ENCODE measurements around the gene DCLRE1B. TPM values are rescaled to one million over a fixed set of nuclear protein-coding genes. Genes with fewer than 3 reads are reported as not detected.

DCLRE1B gene
- total RNA-seq, 1 donor from 2014 or later, result 8.0 TPM

DNA sequence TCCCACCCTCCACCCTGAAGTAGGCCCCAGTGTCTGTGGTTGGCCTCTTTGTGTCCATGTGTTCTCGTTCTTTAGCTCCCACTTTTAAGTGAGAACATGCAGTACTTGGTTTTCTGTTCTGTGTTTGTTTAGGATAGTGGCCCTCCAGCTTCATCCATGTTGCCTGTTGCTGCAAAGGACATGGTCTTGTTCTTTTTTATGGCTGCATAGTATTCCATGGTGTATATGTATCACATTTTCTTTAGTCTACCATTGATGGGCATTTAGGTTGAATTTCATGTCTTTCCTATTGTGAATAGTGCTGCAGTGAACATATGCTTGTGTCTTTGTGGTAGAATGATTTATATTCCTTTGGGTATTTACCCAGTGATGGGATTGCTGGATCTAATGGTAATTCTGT, 30.1 kb downstream of the DCLRE1B start:
- Mint-ChIP-seq H3K4me3 (no peak overlapping the region), H3K36me3 (no peaks in the 10 kb centered on the region), H3K4me1 (peaks cover 36% of the 10 kb centered on the region), H3K27me3 (ENCODE audit: insufficient read depth, low read depth) (peaks cover 2% of the 10 kb centered on the region), H3K9me3 (no peaks in the 10 kb centered on the region), H3K27ac (no peak overlapping the region)
- TF ChIP-seq, protein P1, sequence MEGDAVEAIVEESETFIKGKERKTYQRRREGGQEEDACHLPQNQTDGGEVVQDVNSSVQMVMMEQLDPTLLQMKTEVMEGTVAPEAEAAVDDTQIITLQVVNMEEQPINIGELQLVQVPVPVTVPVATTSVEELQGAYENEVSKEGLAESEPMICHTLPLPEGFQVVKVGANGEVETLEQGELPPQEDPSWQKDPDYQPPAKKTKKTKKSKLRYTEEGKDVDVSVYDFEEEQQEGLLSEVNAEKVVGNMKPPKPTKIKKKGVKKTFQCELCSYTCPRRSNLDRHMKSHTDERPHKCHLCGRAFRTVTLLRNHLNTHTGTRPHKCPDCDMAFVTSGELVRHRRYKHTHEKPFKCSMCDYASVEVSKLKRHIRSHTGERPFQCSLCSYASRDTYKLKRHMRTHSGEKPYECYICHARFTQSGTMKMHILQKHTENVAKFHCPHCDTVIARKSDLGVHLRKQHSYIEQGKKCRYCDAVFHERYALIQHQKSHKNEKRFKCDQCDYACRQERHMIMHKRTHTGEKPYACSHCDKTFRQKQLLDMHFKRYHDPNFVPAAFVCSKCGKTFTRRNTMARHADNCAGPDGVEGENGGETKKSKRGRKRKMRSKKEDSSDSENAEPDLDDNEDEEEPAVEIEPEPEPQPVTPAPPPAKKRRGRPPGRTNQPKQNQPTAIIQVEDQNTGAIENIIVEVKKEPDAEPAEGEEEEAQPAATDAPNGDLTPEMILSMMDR (IDR thresholded peaks at IDR 0.05), result no peak
- TF ChIP-seq EZH2phosphoT487 (IDR thresholded peaks at IDR 0.05) (no peak), EZH2 (IDR thresholded peaks at IDR 0.05) (no peak)
- no peak for DNase-seq (ENCODE audit: low spot score)
- Histone ChIP-seq H3K27ac (no peak overlapping the region), H3K4me3 (no peak overlapping the region), H2AFZ (replicated peaks) (no peak overlapping the region), H3K79me2 (ENCODE audit: low read depth) (peaks cover 100% of the 10 kb centered on the region), H3K4me2 (no peak overlapping the region), H4K20me1 (ENCODE audit: low read depth) (peaks cover 98% of the 10 kb centered on the region), H3K9ac (no peak overlapping the region), H3K27me3 (no peaks in the 10 kb centered on the region), H3K4me1 (peaks cover 28% of the 10 kb centered on the region), H3F3A (ENCODE audit: low read depth) (peaks cover 14% of the 10 kb centered on the region), H3K36me3 (no peaks in the 10 kb centered on the region), H3K9me3 (ENCODE audit: low read depth) (no peaks in the 10 kb centered on the region)

DNA sequence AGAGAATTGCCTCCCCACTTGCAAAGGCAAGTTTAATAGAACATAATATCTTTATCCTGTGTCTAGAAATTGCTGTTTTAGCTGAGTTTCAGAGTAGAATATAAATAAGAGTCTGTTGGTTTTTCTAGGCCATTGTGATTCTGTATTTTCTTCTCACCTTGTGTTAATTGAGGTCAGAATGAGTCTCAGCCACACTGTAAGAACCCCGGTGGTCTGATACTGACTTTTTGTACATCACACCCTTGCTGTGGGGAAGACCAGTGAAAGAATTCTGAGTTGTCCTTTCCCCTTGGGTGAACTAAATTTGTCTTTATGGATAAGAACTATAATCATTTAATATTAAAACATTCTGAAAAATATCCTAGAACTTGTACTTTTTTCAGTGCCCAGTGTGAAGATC, 30.8 kb downstream of the DCLRE1B start:
- Histone ChIP-seq H3K4me3 (no peak overlapping the region), H3K27ac (no peak overlapping the region), H3F3A (ENCODE audit: low read depth) (peaks cover 6% of the 10 kb centered on the region), H3K4me1 (peaks cover 25% of the 10 kb centered on the region), H3K36me3 (no peaks in the 10 kb centered on the region), H2AFZ (replicated peaks) (no peak overlapping the region), H3K9ac (no peak overlapping the region), H3K4me2 (no peak overlapping the region), H4K20me1 (ENCODE audit: low read depth) (peaks cover 97% of the 10 kb centered on the region), H3K79me2 (ENCODE audit: low read depth) (peaks cover 93% of the 10 kb centered on the region), H3K9me3 (ENCODE audit: low read depth) (no peaks in the 10 kb centered on the region), H3K27me3 (no peaks in the 10 kb centered on the region)
- TF ChIP-seq EZH2 (IDR thresholded peaks at IDR 0.05), result no peak
- no peak for TF ChIP-seq EZH2phosphoT487 (IDR thresholded peaks at IDR 0.05)
- TF ChIP-seq, protein P1 (IDR thresholded peaks at IDR 0.05), result no peak
- DNase-seq (ENCODE audit: low spot score), result no peak
- H3K9me3 Mint-ChIP-seq, result no peaks in the 10 kb centered on the region
- H3K36me3 Mint-ChIP-seq, result peaks cover 8% of the 10 kb centered on the region
- H3K4me1 Mint-ChIP-seq, result peaks cover 28% of the 10 kb centered on the region
- no peaks in the 10 kb centered on the region for H3K27me3 Mint-ChIP-seq (ENCODE audit: insufficient read depth, low read depth)
- H3K4me3 Mint-ChIP-seq, result no peak overlapping the region
- H3K27ac Mint-ChIP-seq, result no peak overlapping the region

DNA sequence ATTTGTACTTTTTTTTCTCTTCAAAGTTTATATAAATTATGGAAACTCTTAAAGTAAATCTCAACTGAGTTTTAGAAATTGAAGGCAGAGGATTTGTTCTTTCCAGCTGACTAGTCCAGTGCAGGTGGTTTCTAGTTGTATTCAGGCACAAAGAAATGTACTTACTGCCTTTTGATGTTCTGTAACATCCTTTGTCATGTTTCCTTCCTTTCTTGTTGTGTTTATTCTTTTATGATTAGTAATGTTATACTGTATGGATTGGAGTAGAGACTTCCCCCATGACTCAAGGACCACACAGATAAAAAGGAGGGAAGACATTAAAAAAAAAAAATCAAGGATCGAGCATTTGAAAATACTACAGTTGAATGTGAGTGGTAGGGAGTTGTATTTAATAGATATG, 32.0 kb downstream of the DCLRE1B start:
- H3K27ac ChIP-seq, result no peak overlapping the region
- H4K20me1 ChIP-seq (ENCODE audit: low read depth), result peaks cover 90% of the 10 kb centered on the region
- H3K4me2 ChIP-seq, result no peak overlapping the region
- no peak overlapping the region for H3K4me3 ChIP-seq
- peaks cover 6% of the 10 kb centered on the region for H3F3A ChIP-seq (ENCODE audit: low read depth)
- no peaks in the 10 kb centered on the region for H3K9me3 Mint-ChIP-seq
- H3K4me1 ChIP-seq, result peaks cover 14% of the 10 kb centered on the region
- H3K9me3 ChIP-seq (ENCODE audit: low read depth), result no peaks in the 10 kb centered on the region
- no peak overlapping the region for H2AFZ ChIP-seq (replicated peaks)
- H3K27me3 Mint-ChIP-seq (ENCODE audit: insufficient read depth, low read depth), result no peaks in the 10 kb centered on the region
- no peak for TF ChIP-seq EZH2 (IDR thresholded peaks at IDR 0.05)
- no peak for TF ChIP-seq EZH2phosphoT487 (IDR thresholded peaks at IDR 0.05)
- TF ChIP-seq, protein P1 (IDR thresholded peaks at IDR 0.05), result no peak
- H3K36me3 ChIP-seq, result no peaks in the 10 kb centered on the region
- peaks cover 19% of the 10 kb centered on the region for H3K4me1 Mint-ChIP-seq
- H3K9ac ChIP-seq, result no peak overlapping the region
- H3K27ac Mint-ChIP-seq, result no peak overlapping the region
- no peak for DNase-seq (ENCODE audit: low spot score)
- H3K36me3 Mint-ChIP-seq, result peaks cover 15% of the 10 kb centered on the region
- no peaks in the 10 kb centered on the region for H3K27me3 ChIP-seq
- no peak overlapping the region for H3K4me3 Mint-ChIP-seq
- H3K79me2 ChIP-seq (ENCODE audit: low read depth), result peaks cover 86% of the 10 kb centered on the region
